ENCODE results near the gene SIN3A.
A peak's percentile ranks its signal among the peaks of the same experiment; 100 is the strongest.

Gene SIN3A

DNA sequence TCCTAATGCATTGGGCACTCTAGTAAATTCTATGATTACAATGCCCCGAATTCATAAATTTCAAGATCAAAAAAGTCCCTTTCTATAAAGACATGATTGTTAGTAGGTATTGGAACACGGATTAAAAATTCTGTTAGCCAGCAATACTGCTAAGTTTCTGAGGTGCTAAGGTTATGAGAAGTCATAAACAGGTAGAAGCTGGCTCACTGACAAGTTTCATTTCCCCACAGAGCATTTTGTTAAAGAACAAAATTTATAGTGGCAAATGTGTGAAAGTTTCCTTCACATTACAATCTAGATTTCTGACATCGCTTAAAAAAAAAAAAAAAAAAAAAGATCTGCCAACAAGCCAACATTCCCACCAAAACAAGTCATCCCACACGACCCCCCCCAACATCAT lies 70.7 kb downstream of the SIN3A start:
- DNase-seq (ENCODE audit: low read depth): no peak
- TF ChIP-seq, protein P1, sequence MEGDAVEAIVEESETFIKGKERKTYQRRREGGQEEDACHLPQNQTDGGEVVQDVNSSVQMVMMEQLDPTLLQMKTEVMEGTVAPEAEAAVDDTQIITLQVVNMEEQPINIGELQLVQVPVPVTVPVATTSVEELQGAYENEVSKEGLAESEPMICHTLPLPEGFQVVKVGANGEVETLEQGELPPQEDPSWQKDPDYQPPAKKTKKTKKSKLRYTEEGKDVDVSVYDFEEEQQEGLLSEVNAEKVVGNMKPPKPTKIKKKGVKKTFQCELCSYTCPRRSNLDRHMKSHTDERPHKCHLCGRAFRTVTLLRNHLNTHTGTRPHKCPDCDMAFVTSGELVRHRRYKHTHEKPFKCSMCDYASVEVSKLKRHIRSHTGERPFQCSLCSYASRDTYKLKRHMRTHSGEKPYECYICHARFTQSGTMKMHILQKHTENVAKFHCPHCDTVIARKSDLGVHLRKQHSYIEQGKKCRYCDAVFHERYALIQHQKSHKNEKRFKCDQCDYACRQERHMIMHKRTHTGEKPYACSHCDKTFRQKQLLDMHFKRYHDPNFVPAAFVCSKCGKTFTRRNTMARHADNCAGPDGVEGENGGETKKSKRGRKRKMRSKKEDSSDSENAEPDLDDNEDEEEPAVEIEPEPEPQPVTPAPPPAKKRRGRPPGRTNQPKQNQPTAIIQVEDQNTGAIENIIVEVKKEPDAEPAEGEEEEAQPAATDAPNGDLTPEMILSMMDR (IDR thresholded peaks at IDR 0.05; ENCODE audit: low read depth, low read length, missing control alignments): no peak
- in situ Hi-C loops (cut with HindIII; ENCODE audit: low sequenced_read_pairs): loop anchor here (5.0 kb wide), 1 partner anchor 37 kb away; no protein-coding TSS in a partner anchor
- no peak overlapping the region for H3K4me3 ChIP-seq (ENCODE audit: low read depth, low read length)

GRCh38 chr15:75371901-75372688 lies 79.4 kb downstream of the SIN3A start:
- TF ChIP-seq, protein P1 (IDR thresholded peaks at IDR 0.05; ENCODE audit: low read depth, low read length, missing control alignments): no peak
- in situ Hi-C loops (cut with HindIII; ENCODE audit: low sequenced_read_pairs): no loop called here
- no peak overlapping the region for H3K4me3 ChIP-seq (ENCODE audit: low read depth, low read length)
- no peak for DNase-seq (ENCODE audit: low read depth)

GRCh38 chr15:75371486-75371885 lies 80.0 kb downstream of the SIN3A start:
- TF ChIP-seq, protein P1 (IDR thresholded peaks at IDR 0.05; ENCODE audit: low read depth, low read length, missing control alignments): no peak
- DNase-seq (ENCODE audit: low read depth): no peak
- in situ Hi-C loops (cut with HindIII; ENCODE audit: low sequenced_read_pairs): no loop called here
- no peak overlapping the region for H3K4me3 ChIP-seq (ENCODE audit: low read depth, low read length)

DNA sequence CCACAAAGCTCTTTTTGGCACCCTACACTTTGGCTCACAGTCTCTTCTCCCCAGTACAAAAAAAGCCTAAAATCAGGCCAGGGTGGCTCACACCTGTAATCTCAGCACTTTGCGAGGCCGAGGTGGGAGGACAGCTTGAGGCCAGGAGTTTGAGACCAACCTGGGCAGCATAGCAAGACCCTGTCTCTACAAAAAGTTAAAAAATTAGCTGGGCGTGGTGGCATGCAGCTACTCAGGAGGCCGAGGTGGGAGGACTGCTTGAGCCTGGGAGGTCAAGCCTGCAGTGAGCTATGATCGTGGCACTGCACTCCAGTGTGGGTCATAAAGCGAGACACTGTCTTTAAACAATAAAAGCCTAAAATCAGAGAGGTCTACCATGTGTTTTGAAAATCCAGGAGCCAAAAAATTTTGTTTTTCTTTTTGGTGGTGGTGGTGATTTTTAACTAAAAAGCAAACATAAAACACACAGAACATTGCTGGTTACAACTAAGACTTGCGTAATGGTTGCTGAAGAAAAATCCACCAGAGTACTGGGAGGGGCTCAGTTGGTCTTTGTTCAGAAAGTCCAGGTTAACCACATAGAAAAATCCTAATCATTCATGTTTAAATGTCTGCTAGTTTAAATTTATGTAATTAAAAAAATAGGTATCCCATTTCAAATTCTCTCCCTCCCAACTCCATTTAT lies 81.5 kb downstream of the SIN3A start:
- no peak overlapping the region for H3K4me3 ChIP-seq (ENCODE audit: low read depth, low read length)
- DNase-seq (ENCODE audit: low read depth): no peak
- TF ChIP-seq, protein P1 (IDR thresholded peaks at IDR 0.05; ENCODE audit: low read depth, low read length, missing control alignments): no peak
- in situ Hi-C loops (cut with HindIII; ENCODE audit: low sequenced_read_pairs): no loop called here

- no peak for DNase-seq (ENCODE audit: low read depth)
- in situ Hi-C loops (cut with HindIII; ENCODE audit: low sequenced_read_pairs): no loop called here
- TF ChIP-seq, protein P1 (IDR thresholded peaks at IDR 0.05; ENCODE audit: low read depth, low read length, missing control alignments): peak; percentile 5
- H3K4me3 ChIP-seq (ENCODE audit: low read depth, low read length): peak overlapping the region; percentile 87
Observed at GRCh38 chr15:75368689-75369239, 82.7 kb downstream of the SIN3A start.

DNA sequence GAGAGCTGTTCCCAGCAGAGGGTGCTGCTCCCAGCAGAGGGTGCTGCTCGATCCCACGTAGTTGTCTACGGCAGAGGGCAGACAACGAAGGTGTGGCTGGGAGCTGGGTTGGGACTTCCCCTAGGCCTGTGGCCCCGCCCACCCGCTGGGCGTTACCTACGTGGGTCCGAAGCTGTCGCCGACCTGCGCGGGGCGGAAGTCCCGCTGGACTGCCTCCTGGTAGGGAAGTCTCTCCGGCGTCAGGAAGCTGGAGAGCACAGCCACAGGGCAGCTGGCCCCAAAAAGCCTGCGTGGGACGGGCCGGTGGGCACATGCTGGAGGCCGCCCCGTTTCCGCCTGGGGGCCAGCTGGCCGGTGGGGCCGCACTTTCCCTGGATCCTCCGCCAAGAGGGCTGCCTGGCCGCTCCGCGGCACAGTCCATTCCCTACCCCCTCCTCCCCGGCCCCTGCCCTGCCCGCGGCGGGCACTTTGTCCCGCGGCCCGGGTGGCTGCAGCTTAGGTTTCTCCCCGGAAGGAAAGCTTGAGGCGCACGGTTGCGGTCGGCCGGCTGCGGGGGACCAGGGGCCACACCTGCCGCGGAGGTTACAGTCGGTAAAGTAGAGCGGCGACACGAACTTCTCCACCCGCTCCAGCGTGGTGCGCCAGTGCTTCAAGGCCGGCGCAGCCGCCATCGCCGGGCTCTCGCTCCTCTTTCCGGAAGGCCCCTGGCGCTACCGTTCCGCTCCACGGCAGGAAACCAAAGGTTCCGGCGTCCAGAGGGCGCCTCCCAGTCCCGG lies 83.4 kb downstream of the SIN3A start, which contains the start of gene MAN2C1:
MAN2C1 (minus strand) TSS at position 695 of the 776 bp plus-strand sequence; CDS start at position 671, 24 bp downstream.
- in situ Hi-C loops (cut with HindIII; ENCODE audit: low sequenced_read_pairs): no loop called here

More for the DNA sequence above, 83.4 kb downstream of the SIN3A start, which contains the start of gene MAN2C1:
- TF ChIP-seq, protein P1 (IDR thresholded peaks at IDR 0.05; ENCODE audit: low read depth, low read length, missing control alignments): peak; percentile 75
- peak; percentile 79 for DNase-seq (ENCODE audit: low read depth)
- peak within 1 kb of the TSS; percentile 87 for H3K4me3 ChIP-seq (ENCODE audit: low read depth, low read length)
